CD14-positive monocyte (primary cell): Measurements from ENCODE around the gene SMG7. TPM values are rescaled to one million over a fixed set of nuclear protein-coding genes. Genes with fewer than 3 reads are reported as not detected.
A peak's percentile ranks its signal among the peaks of the same experiment; 100 is the strongest.

ENCODE experiments used
- DNase-seq, 3 donors: peaks; one replicate each; pipeline ENCODE4 v3.0.0-alpha.2; 2011 to 2022
- H2AFZ ChIP-seq: 2 replicates; pipeline ENCODE4 v1.6.0; 2012; ENCODE audit warnings: mild to moderate bottlenecking, low read depth, low read length, inconsistent platforms; ENCODE audit not compliant: insufficient read depth, poor library complexity, severe bottlenecking
- H3K27ac ChIP-seq, 2 donors: 1 replicate in 1 of 2; 2 replicates in 1 of 2; pipeline ENCODE4 v1.5.1; 2012 to 2013; ENCODE audit warnings: low read length in 2 of 2, control low read depth in 1 of 2, inconsistent platforms in 1 of 2, low read depth in 1 of 2, mild to moderate bottlenecking in 1 of 2
- H3K27me3 ChIP-seq, 2 donors: one replicate each; pipeline versions ENCODE4 v1.6.0 to v1.6.1; 2011 to 2013; ENCODE audit warnings: low read length in 2 of 2; ENCODE audit not compliant: control insufficient read depth in 2 of 2, insufficient read depth in 2 of 2
- H3K36me3 ChIP-seq, 2 donors: replicated peaks in 1 of 2; 1 replicate in 1 of 2; 2 replicates in 1 of 2; pipeline versions ENCODE4 v1.5.1 to v1.6.1; 2012 to 2013; ENCODE audit warnings: low read length in 2 of 2, control low read depth in 1 of 2, inconsistent platforms in 1 of 2, mild to moderate bottlenecking in 1 of 2; ENCODE audit not compliant: insufficient read depth in 2 of 2, control insufficient read depth in 1 of 2
- H3K4me1 ChIP-seq, 2 donors: 1 replicate in 1 of 2; 2 replicates in 1 of 2; pipeline versions ENCODE4 v1.5.1 to v1.6.1; 2012 to 2013; ENCODE audit warnings: low read length in 2 of 2, control low read depth in 1 of 2, inconsistent platforms in 1 of 2, mild to moderate bottlenecking in 1 of 2, moderate library complexity in 1 of 2; ENCODE audit not compliant: insufficient read depth in 2 of 2, control insufficient read depth in 1 of 2
- H3K4me2 ChIP-seq: replicated peaks from 2 replicates; pipeline ENCODE3; 2012; ENCODE audit warnings: low read length, moderate library complexity, mild to moderate bottlenecking; ENCODE audit not compliant: poor library complexity, severe bottlenecking; ENCODE audit errors: extremely low read depth
- H3K4me3 ChIP-seq, 3 experiments: fragments of 200-600 bp in 1 of 3; sonication (generic) in 1 of 3; replicated peaks in 1 of 3; 1 replicate in 2 of 3; 2 replicates in 1 of 3; pipeline ENCODE4 v1.5.1; 2011 to 2013; ENCODE audit warnings: low read length in 3 of 3, mild to moderate bottlenecking in 3 of 3, control low read depth in 2 of 3, low read depth in 2 of 3, inconsistent platforms in 1 of 3, moderate library complexity in 1 of 3
- H3K79me2 ChIP-seq: 2 replicates; pipeline ENCODE4 v1.6.0; 2012; ENCODE audit warnings: mild to moderate bottlenecking, control low read depth, inconsistent platforms, low read length, moderate library complexity; ENCODE audit not compliant: insufficient read depth
- H3K9ac ChIP-seq: 2 replicates; pipeline ENCODE4 v1.6.0; 2017; ENCODE audit warnings: low read length, mild to moderate bottlenecking; ENCODE audit not compliant: insufficient read depth, poor library complexity, severe bottlenecking
- H3K9me3 ChIP-seq, 2 donors: replicated peaks in 1 of 2; 1 replicate in 1 of 2; 2 replicates in 1 of 2; pipeline versions ENCODE4 v1.5.1 to v1.6.1; 2012 to 2013; ENCODE audit warnings: low read length in 2 of 2, control low read depth in 1 of 2; ENCODE audit not compliant: control insufficient read depth in 1 of 2, insufficient read depth in 1 of 2
- H4K20me1 ChIP-seq: 2 replicates; pipeline ENCODE4 v1.6.0; 2012; ENCODE audit warnings: mild to moderate bottlenecking, low read length, control low read depth, moderate library complexity; ENCODE audit not compliant: insufficient read depth
- H3K27ac Mint-ChIP-seq, 7 donors: one replicate each; pipeline ENCODE4 v1.8.0; 2020; ENCODE audit warnings: mild to moderate bottlenecking in 7 of 7, mixed read lengths in 7 of 7, moderate library complexity in 6 of 7, inconsistent platforms in 2 of 7
- H3K27me3 Mint-ChIP-seq, 3 donors: one replicate each; pipeline ENCODE4 v1.8.0; 2021 to 2022; ENCODE audit warnings: low read depth in 3 of 3, mild to moderate bottlenecking in 3 of 3, mixed read lengths in 3 of 3, moderate library complexity in 3 of 3, inconsistent platforms in 1 of 3
- H3K36me3 Mint-ChIP-seq, 2 donors: one replicate each; pipeline ENCODE4 v1.8.0; 2020; ENCODE audit warnings: mixed read lengths in 2 of 2, inconsistent platforms in 1 of 2, mild to moderate bottlenecking in 1 of 2
- H3K4me1 Mint-ChIP-seq: one replicate; pipeline ENCODE4 v1.8.0; 2020; ENCODE audit warnings: mild to moderate bottlenecking, mixed read lengths
- H3K4me3 Mint-ChIP-seq, 2 donors: one replicate each; pipeline ENCODE4 v1.8.0; 2020; ENCODE audit warnings: mild to moderate bottlenecking in 2 of 2, mixed read lengths in 2 of 2, moderate library complexity in 1 of 2
- H3K9me3 Mint-ChIP-seq, 7 donors: one replicate each; pipeline ENCODE4 v1.8.0; 2020 to 2022; ENCODE audit warnings: mixed read lengths in 7 of 7, mild to moderate bottlenecking in 6 of 7, moderate library complexity in 6 of 7, inconsistent platforms in 2 of 7
- WGBS: methylation state at CpG from one replicate; pipeline ENCODE4 v1.1.5; 2013; ENCODE audit warnings: missing lambda C conversion rate; ENCODE audit not compliant: insufficient coverage; 5-methylcytosine and 5-hydroxymethylcytosine counted together
- intact Hi-C, 2 donors: fragments of 100-400 bp; cut with micrococcal nuclease; formaldehyde crosslinking; loops; one replicate each; pipeline versions ENCODE4 v1.15.0 to v1.15.1; 2023
- polyA plus RNA-seq, 3 donors: library from polyadenylated mRNA; depleted of rRNA in 1 of 3; unstranded in 2 of 3; stranded (reverse) in 1 of 3; fragments of 300-500 nt in 2 of 3; fragments of >200 nt in 1 of 3; fragmentation: Illumina TruSeq in 2 of 3; gene quantifications; 1 replicate in 2 of 3; 2 replicates in 1 of 3; pipeline ENCODE4 v1.2.3, GENCODE V29; 2012 to 2021
- TF ChIP-seq, protein P1 (sequence below): fragments of 200-600 bp; IDR thresholded peaks from one replicate; pipeline ENCODE4 v1.8.0; 2022; ENCODE audit warnings: antibody characterized with exemption, mild to moderate bottlenecking

Gene SMG7
- polyA plus RNA-seq, 3 donors: 11.5 to 31.3 (median 19.4) TPM

DNA sequence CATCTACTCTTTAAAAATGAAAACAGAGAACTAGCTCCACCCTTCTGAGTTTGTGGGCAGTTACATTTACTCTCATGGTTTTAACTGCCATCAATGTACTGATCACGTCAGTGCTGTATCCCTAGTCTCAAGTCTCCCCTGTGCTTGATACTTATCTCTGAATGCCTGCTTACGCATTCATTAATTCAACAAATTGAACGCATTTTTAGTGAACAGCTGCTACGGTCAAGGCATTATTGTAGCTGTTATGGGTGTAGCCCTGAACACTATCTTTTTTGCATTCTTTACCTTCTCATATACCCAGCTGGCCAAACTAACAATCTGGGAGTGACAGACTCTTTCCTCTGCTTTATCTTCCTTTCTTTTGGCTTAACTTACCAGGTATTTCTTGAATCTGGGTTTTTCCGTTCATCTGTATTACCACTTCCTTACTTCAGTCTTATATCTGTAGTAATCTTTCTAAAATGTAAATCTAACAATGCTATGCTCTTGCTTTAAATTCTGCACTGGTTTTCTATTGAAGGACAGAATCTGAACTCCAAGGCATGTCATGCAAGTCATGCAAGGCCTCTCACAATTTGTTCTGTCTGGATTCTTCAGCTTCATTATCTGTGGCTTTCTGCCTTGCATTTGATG lies 33.3 kb downstream of the SMG7 start:
- peaks cover 99% of the 10 kb centered on the region for H3K79me2 ChIP-seq
- Mint-ChIP-seq H3K4me3 (no peak overlapping the region), H3K9me3 (no peaks in the 10 kb centered on the region), H3K4me1 (peaks cover 2% of the 10 kb centered on the region), H3K27ac (no peak overlapping the region), H3K27me3 (no peaks in the 10 kb centered on the region), H3K36me3 (peaks cover 2 to 12% of the 10 kb centered on the region in 2 donors)
- DNase-seq: no peak
- no peaks in the 10 kb centered on the region for H3K9me3 ChIP-seq
- whole genome bisulfite sequencing: 20% methylated on average over 1 of the region's 5 CpGs
- H3K9ac ChIP-seq: no peak overlapping the region
- H3K36me3 ChIP-seq: peaks cover 6 to 18% of the 10 kb centered on the region in 2 donors
- peak overlapping the region in 1 of 2 donors; percentile 29 for H3K27ac ChIP-seq
- H3K4me2 ChIP-seq: no peak overlapping the region
- H3K4me3 ChIP-seq: no peak overlapping the region
- H3K27me3 ChIP-seq: no peaks in the 10 kb centered on the region
- peaks cover 98% of the 10 kb centered on the region for H4K20me1 ChIP-seq
- intact Hi-C loops: no loop called here
- TF ChIP-seq, protein P1, sequence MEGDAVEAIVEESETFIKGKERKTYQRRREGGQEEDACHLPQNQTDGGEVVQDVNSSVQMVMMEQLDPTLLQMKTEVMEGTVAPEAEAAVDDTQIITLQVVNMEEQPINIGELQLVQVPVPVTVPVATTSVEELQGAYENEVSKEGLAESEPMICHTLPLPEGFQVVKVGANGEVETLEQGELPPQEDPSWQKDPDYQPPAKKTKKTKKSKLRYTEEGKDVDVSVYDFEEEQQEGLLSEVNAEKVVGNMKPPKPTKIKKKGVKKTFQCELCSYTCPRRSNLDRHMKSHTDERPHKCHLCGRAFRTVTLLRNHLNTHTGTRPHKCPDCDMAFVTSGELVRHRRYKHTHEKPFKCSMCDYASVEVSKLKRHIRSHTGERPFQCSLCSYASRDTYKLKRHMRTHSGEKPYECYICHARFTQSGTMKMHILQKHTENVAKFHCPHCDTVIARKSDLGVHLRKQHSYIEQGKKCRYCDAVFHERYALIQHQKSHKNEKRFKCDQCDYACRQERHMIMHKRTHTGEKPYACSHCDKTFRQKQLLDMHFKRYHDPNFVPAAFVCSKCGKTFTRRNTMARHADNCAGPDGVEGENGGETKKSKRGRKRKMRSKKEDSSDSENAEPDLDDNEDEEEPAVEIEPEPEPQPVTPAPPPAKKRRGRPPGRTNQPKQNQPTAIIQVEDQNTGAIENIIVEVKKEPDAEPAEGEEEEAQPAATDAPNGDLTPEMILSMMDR: no peak
- H3K4me1 ChIP-seq: no peaks in the 10 kb centered on the region
- no peak overlapping the region for H2AFZ ChIP-seq

DNA sequence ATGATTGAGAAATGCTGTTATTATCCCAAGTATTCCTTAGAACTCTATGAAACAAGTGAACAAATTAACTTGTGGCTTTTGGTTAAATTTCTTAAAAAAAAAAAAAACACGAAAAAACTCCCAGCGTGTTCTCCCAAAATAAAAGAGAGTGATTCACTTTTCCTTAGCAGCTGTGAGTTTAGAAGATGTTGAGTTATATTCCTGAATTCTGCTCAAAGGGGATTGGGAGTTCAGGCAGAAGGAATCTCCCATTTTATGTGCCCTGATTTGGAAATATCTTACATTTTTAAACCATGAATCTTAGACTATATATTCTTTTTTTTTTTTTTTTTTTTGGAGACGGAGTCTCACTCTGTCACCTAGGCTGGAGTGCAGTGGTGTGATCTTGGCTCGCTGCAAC lies 34.3 kb downstream of the SMG7 start:
- peaks cover 2 to 12% of the 10 kb centered on the region in 2 donors for H3K36me3 Mint-ChIP-seq
- no peaks in the 10 kb centered on the region for H3K27me3 Mint-ChIP-seq
- no peak overlapping the region for H3K27ac Mint-ChIP-seq

More for the DNA sequence above, 34.3 kb downstream of the SMG7 start:
- Histone ChIP-seq H4K20me1 (peaks cover 97% of the 10 kb centered on the region), H3K9me3 (no peaks in the 10 kb centered on the region), H3K79me2 (peaks cover 99% of the 10 kb centered on the region), H2AFZ (no peak overlapping the region), H3K4me1 (no peaks in the 10 kb centered on the region), H3K27me3 (no peaks in the 10 kb centered on the region), H3K4me3 (no peak overlapping the region), H3K27ac (no peak overlapping the region), H3K36me3 (peaks cover 6 to 18% of the 10 kb centered on the region in 2 donors), H3K4me2 (no peak overlapping the region), H3K9ac (no peak overlapping the region)
- WGBS: no CpG with 5 or more reads among the region's 4 CpGs
- Mint-ChIP-seq H3K4me3 (no peak overlapping the region), H3K4me1 (peaks cover 2% of the 10 kb centered on the region), H3K9me3 (no peaks in the 10 kb centered on the region)
- no peak for DNase-seq
- TF ChIP-seq, protein P1: no peak
- intact Hi-C loops: no loop called here
